Activated CD4-positive, alpha-beta T cell treated with anti-CD3 and anti-CD28 coated beads, Interleukin-2, Interleukin-6, amounts not matched to agents 100 ng/mL and 50 ng/mL, durations not matched to agents 16 hours and 8 hours (primary cell): Measurements from ENCODE around the gene EPC1.
"Not testable (repeated sequence)": the region's sequence is repeated elsewhere in the genome, so short reads cannot be mapped to it uniquely, and the experiment has no call there.

Experiments used
- DNase-seq: peaks from one replicate; pipeline ENCODE4 v3.0.0-alpha.2; 2020

The EPC1 gene

DNA sequence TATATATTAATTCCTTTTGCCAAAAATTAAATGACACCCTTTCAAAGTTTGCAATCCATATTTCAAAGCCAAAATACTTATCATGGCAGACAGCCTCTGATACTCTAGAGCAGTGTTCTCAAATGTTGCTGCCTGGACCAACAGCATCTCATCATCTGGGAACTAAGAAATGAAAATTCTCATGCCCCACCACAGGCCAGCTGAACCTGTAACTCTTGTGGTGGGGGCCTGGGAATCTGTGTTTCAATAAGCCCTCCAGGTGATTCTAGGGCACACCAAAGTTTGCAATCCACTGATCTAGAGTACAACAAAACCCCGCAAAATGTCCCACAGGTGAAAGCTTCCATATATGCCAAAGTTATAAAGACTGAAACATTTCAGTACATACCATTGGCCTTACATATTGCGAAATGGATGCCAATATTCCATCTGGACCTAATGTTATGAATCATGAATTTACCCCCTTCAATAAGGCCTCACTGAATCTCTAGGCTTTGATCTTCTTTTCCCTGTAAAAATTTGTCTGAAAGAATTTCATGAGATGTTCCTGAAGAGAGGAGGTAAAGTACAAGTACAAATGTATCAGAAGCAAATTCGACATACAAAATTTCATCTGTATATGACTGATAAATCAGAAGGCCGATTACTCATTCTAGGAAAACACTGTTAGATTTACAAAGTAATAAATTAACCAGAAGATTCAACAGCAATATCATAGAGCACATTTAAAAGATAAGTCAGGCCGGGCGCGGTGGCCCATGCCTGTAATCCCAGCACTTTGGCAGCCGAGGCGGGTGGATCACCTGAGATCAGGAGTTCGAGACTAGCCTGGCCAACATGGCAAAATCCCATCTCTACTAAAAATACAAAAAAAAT lies 25.3 kb upstream of the EPC1 start:
- peak; percentile 17 for DNase-seq

GRCh38 chr10:32371101-32371500 lies 24.1 kb upstream of the EPC1 start:
- no peak for DNase-seq

- DNase-seq: peak; percentile 74
Measured at GRCh38 chr10:32367793-32368453, 21.0 kb upstream of the EPC1 start.

DNA sequence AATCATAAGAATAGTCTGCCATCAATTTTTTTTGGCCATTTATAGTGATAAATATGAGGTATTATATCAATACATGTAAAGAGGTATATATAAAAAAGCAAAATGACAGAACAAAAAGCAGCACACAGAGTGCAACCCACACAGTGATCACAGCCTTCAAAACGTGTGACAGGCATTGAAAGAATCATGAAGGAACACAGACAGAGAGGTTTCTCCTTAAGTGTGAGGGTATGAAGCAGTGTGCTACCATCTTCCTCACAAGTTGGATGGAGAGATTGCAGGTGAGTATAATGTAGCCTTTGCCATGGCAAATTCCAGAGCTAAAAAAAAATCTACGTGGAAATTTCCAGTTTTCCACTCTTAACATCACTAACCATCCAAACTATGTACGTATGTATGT lies 19.6 kb upstream of the EPC1 start:
- no peak for DNase-seq

DNA sequence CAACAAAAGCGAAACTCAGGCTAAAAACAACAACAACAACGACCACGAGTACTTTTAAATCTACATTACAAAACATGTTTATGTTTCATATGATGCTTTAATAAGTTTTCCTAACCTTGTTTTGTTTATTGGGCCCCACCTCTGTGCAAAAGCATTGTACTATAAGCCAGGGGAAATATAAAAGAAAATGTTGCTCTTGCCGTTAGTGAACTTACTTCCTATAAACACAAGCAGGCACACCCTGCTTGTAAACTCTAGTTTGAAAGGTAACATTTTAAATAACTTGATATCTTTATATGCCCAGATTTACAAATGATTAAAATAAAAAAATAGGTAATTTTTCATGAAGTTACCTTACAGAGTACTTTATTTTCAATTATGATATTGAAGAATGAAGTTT lies 19.2 kb upstream of the EPC1 start:
- DNase-seq: no peak

- DNase-seq: not testable (repeated sequence)
Measured at GRCh38 chr10:32365404-32365803, 18.4 kb upstream of the EPC1 start.

DNA sequence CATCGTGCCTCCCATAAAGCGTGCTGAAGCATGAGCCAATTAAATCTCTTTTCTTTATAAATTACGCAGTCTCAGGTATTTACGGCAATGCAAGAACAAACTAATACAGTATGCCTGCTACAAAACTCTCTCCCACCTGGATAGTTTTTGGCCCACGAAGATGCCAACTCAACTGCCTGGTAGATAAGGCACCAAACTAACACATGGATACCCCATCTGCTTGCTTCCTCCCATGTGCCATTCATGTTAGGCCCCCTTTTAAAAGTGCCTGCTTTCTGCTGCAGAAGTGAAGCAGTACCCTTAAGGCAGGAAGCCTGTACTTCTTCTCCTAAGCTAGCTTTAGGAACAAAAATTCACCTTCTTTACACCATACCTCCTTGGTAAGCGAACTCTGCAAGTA lies 15.6 kb upstream of the EPC1 start:
- no peak for DNase-seq

DNA sequence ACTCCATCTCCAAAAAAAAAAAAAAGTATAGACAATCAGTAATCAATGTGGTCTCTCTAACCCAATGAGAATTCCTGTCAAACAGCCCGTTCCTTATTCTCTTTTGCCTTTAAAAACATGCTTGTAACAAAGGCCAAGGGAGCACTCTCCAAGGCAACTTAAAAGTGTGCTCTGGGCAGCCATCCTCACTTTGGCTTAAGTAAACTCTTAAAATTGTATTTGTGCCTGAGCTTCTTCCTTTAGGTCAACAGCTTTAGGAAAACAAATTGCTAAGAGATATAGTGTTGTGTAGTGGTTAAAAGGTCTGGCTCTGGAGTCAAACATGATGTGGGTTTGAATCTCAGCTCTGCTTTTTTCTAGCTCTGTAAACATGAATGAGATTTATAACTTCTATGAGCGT lies 13.9 kb upstream of the EPC1 start:
- no peak for DNase-seq

DNA sequence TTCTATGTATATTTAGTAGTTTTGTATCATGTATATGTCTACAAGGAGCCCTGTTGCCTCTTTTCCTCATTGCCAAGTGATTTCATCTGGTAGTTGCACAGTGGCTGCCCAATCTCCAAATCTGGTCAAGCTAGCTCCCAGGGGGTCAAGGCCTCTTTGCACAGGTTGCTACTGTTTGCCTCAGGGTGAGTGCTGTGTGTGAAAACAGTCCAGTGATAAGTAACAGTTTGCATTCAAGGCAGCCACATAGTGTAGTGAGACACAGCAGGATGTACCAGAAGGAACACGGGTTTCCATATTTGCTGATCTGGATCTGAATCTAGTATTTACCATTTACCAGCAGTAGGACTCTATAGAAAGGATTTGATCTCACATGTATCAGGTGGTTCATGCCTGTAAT lies 13.3 kb upstream of the EPC1 start:
- DNase-seq: no peak

GRCh38 chr10:32357056-32357735 lies 10.2 kb upstream of the EPC1 start:
- DNase-seq: peak; percentile 61

DNA sequence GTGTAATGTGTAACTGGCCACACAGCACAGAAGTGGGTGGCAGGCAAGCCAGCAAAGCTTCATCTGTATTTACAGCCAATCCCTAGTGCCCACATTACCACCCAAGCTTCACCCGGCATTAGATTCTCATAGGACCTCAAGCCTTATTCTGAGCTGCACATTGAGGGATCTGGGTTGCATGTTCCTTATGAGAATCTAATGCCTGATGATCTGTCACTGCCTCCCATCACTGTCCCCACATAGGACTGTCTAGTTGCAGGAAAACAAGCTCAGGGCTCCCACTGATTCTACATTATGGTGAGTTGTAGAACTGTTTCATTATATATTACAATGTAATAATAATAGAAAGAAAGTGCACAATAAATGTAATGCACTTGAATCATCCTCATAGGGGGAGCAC lies 7.7 kb upstream of the EPC1 start:
- not testable (repeated sequence) for DNase-seq

GRCh38 chr10:32350811-32351350 lies 3.9 kb upstream of the EPC1 start:
- no peak for DNase-seq

DNA sequence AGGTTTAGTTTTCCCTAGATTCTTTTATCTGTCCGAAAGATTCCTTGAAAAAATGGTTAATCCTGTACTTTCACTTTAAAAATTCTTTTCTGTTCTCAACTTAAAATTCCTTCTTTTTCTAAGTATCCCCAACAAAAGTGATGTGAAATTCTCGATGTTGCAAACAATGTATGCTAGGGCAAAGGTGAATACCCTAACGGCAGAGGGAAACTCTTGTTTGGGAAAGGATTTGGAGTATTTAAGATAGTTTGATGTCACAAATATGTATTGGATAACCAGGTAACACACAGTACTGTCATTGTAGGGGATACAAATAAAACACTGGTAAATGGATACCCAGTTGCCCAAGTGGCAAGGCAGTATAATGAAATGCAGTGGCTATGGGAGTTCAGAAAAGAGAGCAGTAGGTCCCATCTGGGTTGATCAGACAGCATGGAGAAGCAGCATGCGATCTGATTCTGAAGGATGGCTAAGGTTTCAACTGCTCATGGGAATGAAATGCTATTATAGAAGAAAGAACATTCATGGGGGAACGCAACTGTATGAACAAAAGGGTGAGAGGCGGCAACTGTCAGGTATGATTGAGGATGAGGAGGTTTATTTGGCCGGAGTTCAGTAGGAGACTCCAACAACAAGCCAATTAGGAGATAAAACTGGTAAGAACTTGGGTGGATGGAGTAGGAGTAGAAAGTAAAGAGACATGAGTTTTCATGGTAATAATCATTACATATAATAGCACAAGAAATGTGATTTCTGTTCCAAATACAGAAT lies 3.2 kb upstream of the EPC1 start:
- no peak for DNase-seq

DNA sequence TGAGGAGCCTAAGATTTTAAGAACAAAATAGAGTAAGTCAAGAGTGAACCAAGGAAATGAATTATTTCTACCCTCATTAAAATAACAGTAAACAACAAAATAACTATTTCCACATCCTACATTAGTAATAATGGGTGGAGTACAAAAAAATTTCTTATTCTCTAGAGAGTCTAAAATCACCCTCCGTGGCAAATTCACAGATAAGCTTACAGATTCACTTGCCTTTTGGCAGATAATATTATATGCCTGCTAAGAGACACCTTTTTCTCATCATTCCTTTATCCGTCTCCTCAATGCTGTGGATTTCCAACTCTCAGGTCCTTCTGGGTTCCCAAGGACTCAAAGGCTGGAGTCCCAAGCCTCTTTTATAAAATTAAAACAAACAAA lies 2.2 kb upstream of the EPC1 start:
- DNase-seq: no peak

GRCh38 chr10:32348297-32349198 lies 1.6 kb upstream of the EPC1 start:
- DNase-seq: no peak

- no peak for DNase-seq
Measured at GRCh38 chr10:32347363-32348022, 535 bp upstream of the EPC1 start.

DNA sequence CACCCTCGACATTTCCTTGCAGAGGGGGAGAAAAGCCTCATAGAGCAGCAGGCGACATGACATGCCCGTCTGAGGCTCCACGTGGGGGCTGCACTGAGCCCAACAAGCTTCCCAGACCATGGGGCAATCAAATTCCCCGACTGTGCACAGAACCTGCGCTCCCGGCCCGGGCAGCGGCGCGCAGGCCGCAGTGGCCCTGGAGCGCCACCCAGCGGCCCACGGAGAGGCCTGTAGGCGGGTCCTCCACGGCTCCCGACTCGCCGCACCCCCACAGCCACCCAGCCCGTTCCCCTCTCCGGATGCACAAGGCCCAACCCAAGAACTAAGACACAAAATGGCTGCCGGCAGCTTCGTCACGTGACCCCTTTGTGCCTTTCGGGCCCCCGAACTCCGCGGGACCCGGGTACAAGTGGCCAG lies 816 bp downstream of the EPC1 start:
- peak; percentile 98 for DNase-seq

DNA sequence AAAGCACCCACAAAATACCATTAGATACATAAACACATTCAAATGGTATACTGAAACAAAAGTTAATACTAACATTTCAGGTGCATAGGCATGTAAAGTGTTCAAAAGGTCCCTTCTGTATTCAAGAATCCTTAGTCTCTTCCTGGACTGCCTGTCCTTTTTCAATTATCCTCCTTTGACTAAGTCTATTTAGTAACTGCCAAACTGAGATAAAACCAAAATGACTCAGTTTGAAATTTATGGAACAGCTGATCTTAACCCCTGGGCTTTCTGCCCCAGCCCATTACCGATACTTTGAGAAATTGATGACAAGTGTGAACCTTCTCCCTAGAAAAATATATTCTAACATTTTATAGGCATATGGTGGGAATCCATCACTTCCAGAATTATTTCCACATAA lies 5.4 kb downstream of the EPC1 start:
- peak; percentile 36 for DNase-seq

DNA sequence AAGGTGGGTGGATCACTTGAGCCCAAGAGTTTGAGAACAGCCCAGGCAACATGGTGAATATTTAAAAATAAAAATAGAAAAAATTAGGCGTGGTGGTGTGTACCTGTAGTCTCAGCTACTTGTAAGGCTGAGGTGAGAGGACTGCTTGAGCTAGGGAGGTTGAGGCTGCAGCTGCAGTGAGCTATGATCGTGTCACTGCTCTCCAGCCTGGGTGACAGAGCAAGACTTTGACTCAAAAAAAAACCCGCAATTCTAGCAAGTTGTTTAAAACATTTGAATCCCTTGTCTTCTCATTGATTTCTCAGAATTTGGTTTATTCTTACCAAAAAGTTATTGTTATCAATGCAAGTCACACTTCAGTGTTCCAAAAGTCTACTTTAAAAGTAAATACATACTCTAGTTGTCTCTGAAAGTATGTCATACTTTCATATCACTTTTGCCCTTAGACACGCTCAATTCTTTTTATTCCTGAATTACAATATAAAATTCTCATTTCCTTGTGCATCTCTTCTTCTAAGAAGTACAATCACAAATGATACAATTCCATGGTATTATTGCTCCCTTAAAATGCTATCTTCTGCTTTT lies 6.3 kb downstream of the EPC1 start:
- peak; percentile 48 for DNase-seq

DNA sequence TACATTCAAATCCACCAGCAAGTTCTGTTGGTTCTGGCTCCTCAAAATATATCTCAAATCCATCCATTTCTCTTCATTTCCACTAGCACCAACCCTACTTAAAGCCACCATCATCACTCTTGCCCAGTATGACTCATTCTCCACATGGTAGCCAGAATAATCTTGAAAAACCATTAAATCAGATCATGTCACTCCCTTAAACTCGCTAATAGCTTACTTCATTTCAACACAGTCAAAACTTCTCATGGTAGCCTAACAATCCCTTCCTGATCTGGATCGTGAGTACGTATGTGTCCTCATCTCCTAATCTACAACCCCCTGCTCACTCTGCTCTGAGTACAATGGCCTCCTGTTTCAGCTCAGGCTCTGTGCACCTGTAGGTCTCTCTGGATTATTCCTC lies 8.7 kb downstream of the EPC1 start:
- DNase-seq: no peak

DNA sequence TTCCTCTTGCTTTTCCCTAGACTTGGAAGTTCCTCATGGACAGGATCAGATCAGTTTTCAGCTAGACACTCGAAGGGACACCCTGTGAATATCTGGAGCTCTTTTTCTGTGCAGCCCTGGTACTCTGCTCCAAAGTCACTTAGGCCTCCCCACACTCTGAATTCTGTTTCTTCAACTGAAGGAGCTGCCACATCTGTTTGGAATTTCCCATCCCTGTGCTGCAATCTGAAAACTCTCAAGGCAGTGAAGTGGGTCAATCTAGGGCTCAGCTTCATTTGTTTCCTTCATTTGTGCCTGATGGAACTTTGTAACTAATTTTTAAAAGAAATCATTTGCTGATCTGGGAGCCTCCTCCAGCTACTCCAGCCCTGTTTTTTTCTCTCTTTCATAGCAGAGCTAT lies 9.6 kb downstream of the EPC1 start:
- no peak for DNase-seq
